Stimulated activated CD8-positive, alpha-beta memory T cell treated with anti-CD3 and anti-CD28 coated beads, Interleukin-15, amount 100 ng/mL, for 1 hour (primary cell): ENCODE data around the gene TRIM28.
"Not testable (repeated sequence)": the region's sequence is repeated elsewhere in the genome, so short reads cannot be mapped to it uniquely, and the experiment has no call there.

Source experiments
- DNase-seq: peaks from one replicate; pipeline ENCODE4 v3.0.0-alpha.2; 2020; ENCODE audit warnings: low read depth

Gene TRIM28

GRCh38 chr19:58543826-58544590, at the start of gene TRIM28:
Gene TRIM28 (plus strand): TSS chr19:58544064. CDS start chr19:58544758, 694 bp downstream.
- DNase-seq: peak; percentile 100

GRCh38 chr19:58497634-58498170, 46.2 kb upstream of the TRIM28 start:
- no peak for DNase-seq

- no peak for DNase-seq
These were observed 45.4 kb upstream of the TRIM28 start for GRCh38 chr19:58498316-58499020.

GRCh38 chr19:58499021-58499927, 44.6 kb upstream of the TRIM28 start:
- peak; percentile 94 for DNase-seq

- DNase-seq: no peak
These were observed 43.6 kb upstream of the TRIM28 start for GRCh38 chr19:58500242-58500641.

- DNase-seq: not testable (repeated sequence)
These were observed 36.2 kb upstream of the TRIM28 start for GRCh38 chr19:58507602-58508223.

- no peak for DNase-seq
These were observed 34.2 kb upstream of the TRIM28 start for GRCh38 chr19:58509731-58510083.

- DNase-seq: no peak
These were observed 33.6 kb upstream of the TRIM28 start for GRCh38 chr19:58510084-58510862.

- DNase-seq: no peak
These were observed 32.3 kb upstream of the TRIM28 start, which contains the start of gene SLC27A5 for GRCh38 chr19:58511353-58512208. Gene SLC27A5 (minus strand): TSS chr19:58511992. CDS start chr19:58511955, 37 bp downstream.

- DNase-seq: no peak
These were observed 30.6 kb upstream of the TRIM28 start for GRCh38 chr19:58513213-58513693.

GRCh38 chr19:58513694-58514563, 29.9 kb upstream of the TRIM28 start:
- DNase-seq: peak; percentile 82

GRCh38 chr19:58514564-58515022, 29.3 kb upstream of the TRIM28 start:
- no peak for DNase-seq

- DNase-seq: no peak
These were observed 28.6 kb upstream of the TRIM28 start for GRCh38 chr19:58515259-58515658.

- DNase-seq: no peak
These were observed 27.5 kb upstream of the TRIM28 start for GRCh38 chr19:58516246-58516836.

GRCh38 chr19:58516964-58517833, 26.7 kb upstream of the TRIM28 start:
- no peak for DNase-seq

- DNase-seq: no peak
These were observed 25.4 kb upstream of the TRIM28 start for GRCh38 chr19:58518256-58519086.

GRCh38 chr19:58519087-58519354, 24.8 kb upstream of the TRIM28 start:
- no peak for DNase-seq
